ENCODE results near the gene SORCS2.

The SORCS2 gene

GRCh38 chr4:7362341-7362740 lies 170.0 kb downstream of the SORCS2 start:
- DNase-seq (ENCODE audit: low read depth) = no peak
- no peak for TF ChIP-seq CTCF (conservative IDR thresholded peaks at IDR 0.05; ENCODE audit: low read depth, low read length)
- H3K4me3 ChIP-seq (ENCODE audit: low read depth, low read length) = no peak overlapping the region

GRCh38 chr4:7362862-7363430 lies 170.6 kb downstream of the SORCS2 start:
- no peak for DNase-seq (ENCODE audit: low read depth)
- H3K4me3 ChIP-seq (ENCODE audit: low read depth, low read length) = no peak overlapping the region
- TF ChIP-seq CTCF (conservative IDR thresholded peaks at IDR 0.05; ENCODE audit: low read depth, low read length) = no peak

- no peak for DNase-seq (ENCODE audit: low read depth)
- TF ChIP-seq CTCF (conservative IDR thresholded peaks at IDR 0.05; ENCODE audit: low read depth, low read length) = no peak
- no peak overlapping the region for H3K4me3 ChIP-seq (ENCODE audit: low read depth, low read length)
Measured at GRCh38 chr4:7364979-7365378, 172.6 kb downstream of the SORCS2 start.

- TF ChIP-seq CTCF (conservative IDR thresholded peaks at IDR 0.05; ENCODE audit: low read depth, low read length) = no peak
- no peak overlapping the region for H3K4me3 ChIP-seq (ENCODE audit: low read depth, low read length)
- DNase-seq (ENCODE audit: low read depth) = no peak
Measured at GRCh38 chr4:7365462-7366179, 173.3 kb downstream of the SORCS2 start.

- H3K4me3 ChIP-seq (ENCODE audit: low read depth, low read length) = no peak overlapping the region
- TF ChIP-seq CTCF (conservative IDR thresholded peaks at IDR 0.05; ENCODE audit: low read depth, low read length) = no peak
- no peak for DNase-seq (ENCODE audit: low read depth)
Measured at GRCh38 chr4:7366180-7366945, 174.0 kb downstream of the SORCS2 start.

GRCh38 chr4:7366954-7367353 lies 174.6 kb downstream of the SORCS2 start:
- no peak for DNase-seq (ENCODE audit: low read depth)
- no peak for TF ChIP-seq CTCF (conservative IDR thresholded peaks at IDR 0.05; ENCODE audit: low read depth, low read length)
- no peak overlapping the region for H3K4me3 ChIP-seq (ENCODE audit: low read depth, low read length)

Data from choroid plexus epithelial cell (primary cell).